ENCODE measurements around the gene PI4K2B. TPM values are rescaled to one million over a fixed set of nuclear protein-coding genes. Genes with fewer than 3 reads are reported as not detected.
"Not testable (repeated sequence)": the region's sequence is repeated elsewhere in the genome, so short reads cannot be mapped to it uniquely, and the experiment has no call there.

The PI4K2B gene
- total and polyA plus RNA-seq, 7 experiments from 2014 or later = 7.2 to 31.9 (median 11.9) TPM

- not testable (repeated sequence) for DNase-seq; H3K27me3 ChIP-seq (ENCODE audit: control insufficient read depth in 2 of 2, insufficient read depth in 2 of 2, low read length in 2 of 2); H3K27me3 Mint-ChIP-seq; H3K27ac ChIP-seq (ENCODE audit: low read depth, low read length); ATAC-seq; H3K9me3 ChIP-seq (ENCODE audit: control insufficient read depth in 2 of 3, low read length in 3 of 3); H3K36me3 ChIP-seq (ENCODE audit: control insufficient read depth in 2 of 3, insufficient read depth in 3 of 3, low read length in 3 of 3)
- Mint-ChIP-seq H3K27ac (peak overlapping the region in 8 of 9 donors; percentile 58 to 98 (median 93)), H3K4me3 (peak overlapping the region; percentile 86 to 99 (median 94)), H3K9me3 (peaks cover 0 to 10% (median 0%) of the 10 kb centered on the region in 11 donors), H3K4me1 (peaks cover 26 to 67% (median 58%) of the 10 kb centered on the region in 7 donors), H3K36me3 (peaks cover 5 to 37% (median 16%) of the 10 kb centered on the region in 5 donors)
- intact Hi-C loops (cut with micrococcal nuclease) = loop anchor here in 1 of 2 donors (10.0 kb wide), 1 partner anchor 619 kb away; no protein-coding TSS in a partner anchor
- H3K4me1 ChIP-seq (ENCODE audit: control insufficient read depth in 2 of 2, insufficient read depth in 2 of 2, low read length in 2 of 2) = peaks cover 16 to 29% of the 10 kb centered on the region in 2 donors
- POLR2A ChIA-PET = interaction anchor here (0.7 to 3.9 kb wide), 3 partner anchors 33 to 76 kb away, joined by 3 to 54 read pairs (median 31); partner anchors contain the start of genes SEPSECS and ZCCHC4
- peak overlapping the region; percentile 80 for H3K4me3 ChIP-seq (ENCODE audit: low read length)
- CTCF ChIA-PET = interaction anchor here (0.8 to 1.5 kb wide), 3 partner anchors 76 to 1489 kb away, joined by 3 to 5 read pairs (median 3); partner anchors contain the start of gene SEPSECS
Measured at GRCh38 chr4:25236030-25236429, 2.2 kb downstream of the PI4K2B start.

- Mint-ChIP-seq H3K9me3 (peaks cover 0 to 13% (median 0%) of the 10 kb centered on the region in 11 donors), H3K4me1 (peaks cover 29 to 71% (median 62%) of the 10 kb centered on the region in 7 donors), H3K4me3 (peak overlapping the region in 8 of 10 donors; percentile 3 to 61 (median 30)), H3K36me3 (peaks cover 5 to 36% (median 13%) of the 10 kb centered on the region in 5 donors), H3K27me3 (no peaks in the 10 kb centered on the region), H3K27ac (peak overlapping the region in 4 of 9 donors; percentile 16 to 36 (median 25))
- Histone ChIP-seq H3K9me3 (ENCODE audit: control insufficient read depth in 2 of 3, low read length in 3 of 3) (no peaks in the 10 kb centered on the region), H3K4me3 (ENCODE audit: low read length) (no peak overlapping the region), H3K27ac (ENCODE audit: low read depth, low read length) (no peak overlapping the region), H3K4me1 (ENCODE audit: control insufficient read depth in 2 of 2, insufficient read depth in 2 of 2, low read length in 2 of 2) (peaks cover 16 to 29% of the 10 kb centered on the region in 2 donors), H3K27me3 (ENCODE audit: control insufficient read depth in 2 of 2, insufficient read depth in 2 of 2, low read length in 2 of 2) (no peaks in the 10 kb centered on the region), H3K36me3 (ENCODE audit: control insufficient read depth in 2 of 3, insufficient read depth in 3 of 3, low read length in 3 of 3) (peaks cover 0 to 3% (median 0%) of the 10 kb centered on the region in 3 experiments)
- ATAC-seq (no peak), DNase-seq (no peak)
- ChIA-PET POLR2A (interaction anchor here (0.6 kb wide), 1 partner anchor 79 kb away, joined by 3 read pairs; no protein-coding TSS in a partner anchor), CTCF (interaction anchor here (0.7 to 1.2 kb wide), 2 partner anchors 75 to 77 kb away, joined by 3 read pairs; partner anchors contain the start of genes SEPSECS and ZCCHC4)
- intact Hi-C loops (cut with micrococcal nuclease) = loop anchor here in 1 of 2 donors (10.0 kb wide), 1 partner anchor 618 kb away; no protein-coding TSS in a partner anchor
Measured at GRCh38 chr4:25236971-25237370, 3.1 kb downstream of the PI4K2B start.

DNA sequence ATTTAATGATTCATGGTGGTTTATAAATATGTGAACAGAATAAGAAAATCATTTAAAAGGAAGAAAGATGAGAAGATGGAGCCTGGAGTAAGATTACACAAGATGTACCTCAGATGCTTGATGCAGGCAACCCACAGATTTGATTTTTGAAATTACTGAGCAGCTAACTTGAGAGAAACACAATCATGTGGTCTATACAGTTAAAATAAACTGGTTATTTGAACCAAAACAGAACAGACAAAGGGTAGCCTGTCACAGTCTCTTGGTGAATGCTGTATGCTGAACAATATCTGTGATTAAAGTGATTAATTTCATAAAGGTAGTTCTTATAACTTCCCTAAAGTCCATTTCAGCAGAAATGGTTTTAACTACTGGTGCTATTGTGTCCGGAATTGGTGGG is 4.2 kb downstream of the PI4K2B start:
- peaks cover 14 to 24% of the 10 kb centered on the region in 2 donors for H3K4me1 ChIP-seq (ENCODE audit: control insufficient read depth in 2 of 2, insufficient read depth in 2 of 2, low read length in 2 of 2)
- Mint-ChIP-seq H3K4me1 (peaks cover 28 to 61% (median 57%) of the 10 kb centered on the region in 7 donors), H3K4me3 (peak overlapping the region in 2 of 10 donors; percentile 16 to 45), H3K36me3 (peaks cover 5 to 27% (median 13%) of the 10 kb centered on the region in 5 donors), H3K9me3 (peaks cover 0 to 9% (median 0%) of the 10 kb centered on the region in 11 donors), H3K27ac (peak overlapping the region in 4 of 9 donors; percentile 45 to 63 (median 54)), H3K27me3 (no peaks in the 10 kb centered on the region)
- H3K27ac ChIP-seq (ENCODE audit: low read depth, low read length) = no peak overlapping the region
- H3K36me3 ChIP-seq (ENCODE audit: control insufficient read depth in 2 of 3, insufficient read depth in 3 of 3, low read length in 3 of 3) = peaks cover 0 to 3% (median 0%) of the 10 kb centered on the region in 3 experiments
- H3K4me3 ChIP-seq (ENCODE audit: low read length) = no peak overlapping the region
- DNase-seq (no peak), ATAC-seq (no peak)
- ChIA-PET POLR2A (interaction anchor here (1.0 kb wide), 1 partner anchor 74 kb away, joined by 4 read pairs; the partner anchor contains the start of gene ZCCHC4), CTCF (no interaction called here)
- no peaks in the 10 kb centered on the region for H3K27me3 ChIP-seq (ENCODE audit: control insufficient read depth in 2 of 2, insufficient read depth in 2 of 2, low read length in 2 of 2)
- H3K9me3 ChIP-seq (ENCODE audit: control insufficient read depth in 2 of 3, low read length in 3 of 3) = no peaks in the 10 kb centered on the region
- intact Hi-C loops (cut with micrococcal nuclease) = loop anchor here in 1 of 2 donors (10.0 kb wide), 1 partner anchor 617 kb away; no protein-coding TSS in a partner anchor

- H3K9me3 ChIP-seq (ENCODE audit: control insufficient read depth in 2 of 3, low read length in 3 of 3); POLR2A ChIA-PET; H3K27me3 ChIP-seq (ENCODE audit: control insufficient read depth in 2 of 2, insufficient read depth in 2 of 2, low read length in 2 of 2); CTCF ChIA-PET; H3K27ac ChIP-seq (ENCODE audit: low read depth, low read length); H3K4me3 ChIP-seq (ENCODE audit: low read length); H3K27me3 Mint-ChIP-seq; ATAC-seq; H3K36me3 ChIP-seq (ENCODE audit: control insufficient read depth in 2 of 3, insufficient read depth in 3 of 3, low read length in 3 of 3); DNase-seq: not testable (repeated sequence)
- H3K27ac Mint-ChIP-seq = peak overlapping the region in 1 of 9 donors; percentile 43
- H3K4me3 Mint-ChIP-seq = peak overlapping the region in 1 of 10 donors; percentile 51
- intact Hi-C loops (cut with micrococcal nuclease) = loop anchor here in 1 of 2 donors (10.0 kb wide), 1 partner anchor 615 kb away; no protein-coding TSS in a partner anchor
- peaks cover 5 to 32% (median 24%) of the 10 kb centered on the region in 5 donors for H3K36me3 Mint-ChIP-seq
- peaks cover 26 to 62% (median 58%) of the 10 kb centered on the region in 7 donors for H3K4me1 Mint-ChIP-seq
- peaks cover 0 to 10% (median 0%) of the 10 kb centered on the region in 11 donors for H3K9me3 Mint-ChIP-seq
- H3K4me1 ChIP-seq (ENCODE audit: control insufficient read depth in 2 of 2, insufficient read depth in 2 of 2, low read length in 2 of 2) = peaks cover 10 to 19% of the 10 kb centered on the region in 2 donors
Measured at GRCh38 chr4:25239528-25239927, 5.7 kb downstream of the PI4K2B start.

DNA sequence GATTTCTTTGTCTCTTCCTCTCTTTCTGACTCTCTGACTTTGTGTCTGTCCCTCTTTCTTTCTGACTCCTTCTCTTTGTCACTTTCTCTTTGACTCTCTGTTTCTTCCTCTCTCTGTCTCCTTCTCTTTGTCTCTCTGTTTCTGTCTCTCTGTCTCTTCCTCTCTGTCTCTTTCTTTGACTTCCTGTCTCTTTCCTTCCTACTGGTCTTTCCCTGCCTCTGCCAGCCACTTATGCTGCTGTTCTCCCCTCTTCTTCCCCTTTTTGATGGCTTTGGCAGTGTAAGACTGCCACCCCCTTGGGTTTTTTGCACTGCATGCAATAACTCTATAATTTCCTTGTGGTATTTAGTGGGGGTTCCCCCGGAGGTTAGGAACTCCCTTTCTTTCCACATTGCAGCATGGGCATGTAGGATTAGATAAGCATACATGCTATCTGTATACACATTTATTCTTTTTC is 6.9 kb downstream of the PI4K2B start:
- H3K4me3 ChIP-seq (ENCODE audit: low read length); CTCF ChIA-PET; intact Hi-C loops (cut with micrococcal nuclease); H3K27me3 ChIP-seq (ENCODE audit: control insufficient read depth in 2 of 2, insufficient read depth in 2 of 2, low read length in 2 of 2); H3K9me3 ChIP-seq (ENCODE audit: control insufficient read depth in 2 of 3, low read length in 3 of 3); ATAC-seq; DNase-seq; H3K36me3 ChIP-seq (ENCODE audit: control insufficient read depth in 2 of 3, insufficient read depth in 3 of 3, low read length in 3 of 3); H3K27me3 Mint-ChIP-seq; H3K27ac ChIP-seq (ENCODE audit: low read depth, low read length): not testable (repeated sequence)
- peaks cover 0 to 10% (median 0%) of the 10 kb centered on the region in 11 donors for H3K9me3 Mint-ChIP-seq
- H3K4me1 ChIP-seq (ENCODE audit: control insufficient read depth in 2 of 2, insufficient read depth in 2 of 2, low read length in 2 of 2) = peaks cover 4 to 13% of the 10 kb centered on the region in 2 donors
- peak overlapping the region in 5 of 9 donors; percentile 3 to 52 (median 41) for H3K27ac Mint-ChIP-seq
- H3K4me3 Mint-ChIP-seq = peak overlapping the region in 5 of 10 donors; percentile 5 to 65 (median 51)
- peaks cover 5 to 39% (median 34%) of the 10 kb centered on the region in 5 donors for H3K36me3 Mint-ChIP-seq
- POLR2A ChIA-PET = interaction anchor here (0.8 kb wide), 1 partner anchor 72 kb away, joined by 3 read pairs; the partner anchor contains the start of gene ZCCHC4
- H3K4me1 Mint-ChIP-seq = peaks cover 26 to 58% (median 55%) of the 10 kb centered on the region in 7 donors

- H3K36me3 ChIP-seq (ENCODE audit: control insufficient read depth in 2 of 3, insufficient read depth in 3 of 3, low read length in 3 of 3); ATAC-seq; H3K4me3 ChIP-seq (ENCODE audit: low read length); H3K27ac ChIP-seq (ENCODE audit: low read depth, low read length); H3K27ac Mint-ChIP-seq; H3K4me1 ChIP-seq (ENCODE audit: control insufficient read depth in 2 of 2, insufficient read depth in 2 of 2, low read length in 2 of 2); CTCF ChIA-PET; H3K4me3 Mint-ChIP-seq; DNase-seq; POLR2A ChIA-PET; H3K9me3 ChIP-seq (ENCODE audit: control insufficient read depth in 2 of 3, low read length in 3 of 3); H3K27me3 ChIP-seq (ENCODE audit: control insufficient read depth in 2 of 2, insufficient read depth in 2 of 2, low read length in 2 of 2); H3K27me3 Mint-ChIP-seq; intact Hi-C loops (cut with micrococcal nuclease): not testable (repeated sequence)
- Mint-ChIP-seq H3K4me1 (peaks cover 20 to 55% (median 50%) of the 10 kb centered on the region in 7 donors), H3K9me3 (peaks cover 0 to 12% (median 0%) of the 10 kb centered on the region in 11 donors), H3K36me3 (peaks cover 5 to 42% (median 38%) of the 10 kb centered on the region in 5 donors)
Measured at GRCh38 chr4:25242195-25242594, 8.4 kb downstream of the PI4K2B start.
